ENCODE data around the gene SH3RF1.

The SH3RF1 gene

GRCh38 chr4:169158861-169159260, 111.9 kb downstream of the SH3RF1 start:
- WGBS (ENCODE audit: insufficient coverage), result 100% methylated on average over 2 of the region's 2 CpGs
- Histone ChIP-seq H3K4me1 (ENCODE audit: control extremely low read depth in 1 of 4, control insufficient read depth in 4 of 4, insufficient read depth in 4 of 4, low read length in 3 of 4) (no peaks in the 10 kb centered on the region), H3K9me3 (ENCODE audit: control extremely low read depth in 1 of 5, control insufficient read depth in 4 of 5, insufficient read depth in 2 of 5, low read depth in 1 of 5, low read length in 4 of 5) (no peaks in the 10 kb centered on the region), H3K27me3 (replicated peaks in 2 of 5; ENCODE audit: control insufficient read depth in 4 of 5, insufficient read depth in 5 of 5, low read length in 4 of 5) (no peaks in the 10 kb centered on the region), H3K4me3 (ENCODE audit: control insufficient read depth in 1 of 7, extremely low read depth in 1 of 7, insufficient read depth in 4 of 7, low read depth in 2 of 7, low read length in 6 of 7) (no peak overlapping the region), H3K36me3 (ENCODE audit: control insufficient read depth in 4 of 4, insufficient read depth in 4 of 4, low read length in 3 of 4) (peaks cover 3 to 25% (median 12%) of the 10 kb centered on the region in 4 experiments), H3K27ac (ENCODE audit: insufficient read depth in 1 of 2, low read depth in 1 of 2, low read length in 2 of 2, poor library complexity in 1 of 2, severe bottlenecking in 2 of 2) (no peak overlapping the region)
- no peak for DNase-seq
- CTCF ChIA-PET, result interaction anchor here (0.6 kb wide), 1 partner anchor 409 kb away, joined by 4 read pairs; no protein-coding TSS in a partner anchor
- POLR2A ChIA-PET, result no interaction called here

- Histone ChIP-seq H3K27ac (ENCODE audit: insufficient read depth in 1 of 2, low read depth in 1 of 2, low read length in 2 of 2, poor library complexity in 1 of 2, severe bottlenecking in 2 of 2) (no peak overlapping the region), H3K4me1 (ENCODE audit: control extremely low read depth in 1 of 4, control insufficient read depth in 4 of 4, insufficient read depth in 4 of 4, low read length in 3 of 4) (no peaks in the 10 kb centered on the region), H3K9me3 (ENCODE audit: control extremely low read depth in 1 of 5, control insufficient read depth in 4 of 5, insufficient read depth in 2 of 5, low read depth in 1 of 5, low read length in 4 of 5) (no peaks in the 10 kb centered on the region), H3K36me3 (ENCODE audit: control insufficient read depth in 4 of 4, insufficient read depth in 4 of 4, low read length in 3 of 4) (peaks cover 3 to 27% (median 17%) of the 10 kb centered on the region in 4 experiments), H3K4me3 (ENCODE audit: control insufficient read depth in 1 of 7, extremely low read depth in 1 of 7, insufficient read depth in 4 of 7, low read depth in 2 of 7, low read length in 6 of 7) (no peak overlapping the region), H3K27me3 (replicated peaks in 2 of 5; ENCODE audit: control insufficient read depth in 4 of 5, insufficient read depth in 5 of 5, low read length in 4 of 5) (no peaks in the 10 kb centered on the region)
- no peak for DNase-seq
- ChIA-PET POLR2A (no interaction called here), CTCF (no interaction called here)
- 100% methylated on average over 2 of the region's 4 CpGs for WGBS (ENCODE audit: insufficient coverage)
Measured at GRCh38 chr4:169158046-169158445, 112.7 kb downstream of the SH3RF1 start.

GRCh38 chr4:169156392-169156791, 114.4 kb downstream of the SH3RF1 start:
- Histone ChIP-seq H3K4me3 (ENCODE audit: control insufficient read depth in 1 of 7, extremely low read depth in 1 of 7, insufficient read depth in 4 of 7, low read depth in 2 of 7, low read length in 6 of 7) (no peak overlapping the region), H3K27ac (ENCODE audit: insufficient read depth in 1 of 2, low read depth in 1 of 2, low read length in 2 of 2, poor library complexity in 1 of 2, severe bottlenecking in 2 of 2) (no peak overlapping the region), H3K27me3 (replicated peaks in 2 of 5; ENCODE audit: control insufficient read depth in 4 of 5, insufficient read depth in 5 of 5, low read length in 4 of 5) (no peaks in the 10 kb centered on the region), H3K36me3 (ENCODE audit: control insufficient read depth in 4 of 4, insufficient read depth in 4 of 4, low read length in 3 of 4) (peaks cover 5 to 32% (median 19%) of the 10 kb centered on the region in 4 experiments), H3K9me3 (ENCODE audit: control extremely low read depth in 1 of 5, control insufficient read depth in 4 of 5, insufficient read depth in 2 of 5, low read depth in 1 of 5, low read length in 4 of 5) (no peaks in the 10 kb centered on the region), H3K4me1 (ENCODE audit: control extremely low read depth in 1 of 4, control insufficient read depth in 4 of 4, insufficient read depth in 4 of 4, low read length in 3 of 4) (no peaks in the 10 kb centered on the region)
- no peak for DNase-seq
- WGBS (ENCODE audit: insufficient coverage), result no CpG with 5 or more reads among the region's 3 CpGs
- POLR2A ChIA-PET, result no interaction called here
- CTCF ChIA-PET, result interaction anchor here (0.9 kb wide), 1 partner anchor 33 kb away, joined by 3 read pairs; no protein-coding TSS in a partner anchor

- Histone ChIP-seq H3K4me1 (ENCODE audit: control extremely low read depth in 1 of 4, control insufficient read depth in 4 of 4, insufficient read depth in 4 of 4, low read length in 3 of 4) (no peaks in the 10 kb centered on the region), H3K27me3 (replicated peaks in 2 of 5; ENCODE audit: control insufficient read depth in 4 of 5, insufficient read depth in 5 of 5, low read length in 4 of 5) (no peaks in the 10 kb centered on the region), H3K36me3 (ENCODE audit: control insufficient read depth in 4 of 4, insufficient read depth in 4 of 4, low read length in 3 of 4) (peaks cover 8 to 37% (median 21%) of the 10 kb centered on the region in 4 experiments), H3K9me3 (ENCODE audit: control extremely low read depth in 1 of 5, control insufficient read depth in 4 of 5, insufficient read depth in 2 of 5, low read depth in 1 of 5, low read length in 4 of 5) (no peaks in the 10 kb centered on the region), H3K27ac (ENCODE audit: insufficient read depth in 1 of 2, low read depth in 1 of 2, low read length in 2 of 2, poor library complexity in 1 of 2, severe bottlenecking in 2 of 2) (no peak overlapping the region), H3K4me3 (ENCODE audit: control insufficient read depth in 1 of 7, extremely low read depth in 1 of 7, insufficient read depth in 4 of 7, low read depth in 2 of 7, low read length in 6 of 7) (no peak overlapping the region)
- WGBS (ENCODE audit: insufficient coverage), result 100% methylated on average over 1 of the region's 2 CpGs
- CTCF ChIA-PET, result no interaction called here
- POLR2A ChIA-PET, result no interaction called here
- no peak for DNase-seq
Measured at GRCh38 chr4:169154121-169154520, 116.6 kb downstream of the SH3RF1 start.

GRCh38 chr4:169153481-169154087, 117.2 kb downstream of the SH3RF1 start:
- POLR2A ChIA-PET, result no interaction called here
- no peaks in the 10 kb centered on the region for H3K27me3 ChIP-seq (replicated peaks in 2 of 5; ENCODE audit: control insufficient read depth in 4 of 5, insufficient read depth in 5 of 5, low read length in 4 of 5)
- no peak overlapping the region for H3K27ac ChIP-seq (ENCODE audit: insufficient read depth in 1 of 2, low read depth in 1 of 2, low read length in 2 of 2, poor library complexity in 1 of 2, severe bottlenecking in 2 of 2)
- 100% methylated on average over 1 of the region's 2 CpGs for WGBS (ENCODE audit: insufficient coverage)
- H3K4me3 ChIP-seq (ENCODE audit: control insufficient read depth in 1 of 7, extremely low read depth in 1 of 7, insufficient read depth in 4 of 7, low read depth in 2 of 7, low read length in 6 of 7), result no peak overlapping the region
- H3K9me3 ChIP-seq (ENCODE audit: control extremely low read depth in 1 of 5, control insufficient read depth in 4 of 5, insufficient read depth in 2 of 5, low read depth in 1 of 5, low read length in 4 of 5), result no peaks in the 10 kb centered on the region
- DNase-seq, result no peak
- peaks cover 8 to 38% (median 21%) of the 10 kb centered on the region in 4 experiments for H3K36me3 ChIP-seq (ENCODE audit: control insufficient read depth in 4 of 4, insufficient read depth in 4 of 4, low read length in 3 of 4)
- H3K4me1 ChIP-seq (ENCODE audit: control extremely low read depth in 1 of 4, control insufficient read depth in 4 of 4, insufficient read depth in 4 of 4, low read length in 3 of 4), result no peaks in the 10 kb centered on the region
- CTCF ChIA-PET, result interaction anchor here (1.1 to 1.6 kb wide), 2 partner anchors 85 to 107 kb away, joined by 4 read pairs; no protein-coding TSS in a partner anchor

- Histone ChIP-seq H3K4me1 (ENCODE audit: control extremely low read depth in 1 of 4, control insufficient read depth in 4 of 4, insufficient read depth in 4 of 4, low read length in 3 of 4) (no peaks in the 10 kb centered on the region), H3K27me3 (replicated peaks in 2 of 5; ENCODE audit: control insufficient read depth in 4 of 5, insufficient read depth in 5 of 5, low read length in 4 of 5) (no peaks in the 10 kb centered on the region), H3K27ac (ENCODE audit: insufficient read depth in 1 of 2, low read depth in 1 of 2, low read length in 2 of 2, poor library complexity in 1 of 2, severe bottlenecking in 2 of 2) (no peak overlapping the region), H3K36me3 (ENCODE audit: control insufficient read depth in 4 of 4, insufficient read depth in 4 of 4, low read length in 3 of 4) (peaks cover 8 to 44% (median 21%) of the 10 kb centered on the region in 4 experiments), H3K4me3 (ENCODE audit: control insufficient read depth in 1 of 7, extremely low read depth in 1 of 7, insufficient read depth in 4 of 7, low read depth in 2 of 7, low read length in 6 of 7) (no peak overlapping the region), H3K9me3 (ENCODE audit: control extremely low read depth in 1 of 5, control insufficient read depth in 4 of 5, insufficient read depth in 2 of 5, low read depth in 1 of 5, low read length in 4 of 5) (no peaks in the 10 kb centered on the region)
- 44% methylated on average over 1 of the region's 4 CpGs for WGBS (ENCODE audit: insufficient coverage)
- ChIA-PET CTCF (interaction anchor here (1.1 to 1.6 kb wide), 2 partner anchors 86 to 108 kb away, joined by 4 read pairs; no protein-coding TSS in a partner anchor), POLR2A (no interaction called here)
- peak in 2 of 3 donors; percentile 13 to 18 for DNase-seq
Measured at GRCh38 chr4:169152899-169153298, 117.9 kb downstream of the SH3RF1 start.

- Histone ChIP-seq H3K4me1 (ENCODE audit: control extremely low read depth in 1 of 4, control insufficient read depth in 4 of 4, insufficient read depth in 4 of 4, low read length in 3 of 4) (no peaks in the 10 kb centered on the region), H3K36me3 (ENCODE audit: control insufficient read depth in 4 of 4, insufficient read depth in 4 of 4, low read length in 3 of 4) (peaks cover 8 to 44% (median 22%) of the 10 kb centered on the region in 4 experiments), H3K27ac (ENCODE audit: insufficient read depth in 1 of 2, low read depth in 1 of 2, low read length in 2 of 2, poor library complexity in 1 of 2, severe bottlenecking in 2 of 2) (no peak overlapping the region), H3K27me3 (replicated peaks in 2 of 5; ENCODE audit: control insufficient read depth in 4 of 5, insufficient read depth in 5 of 5, low read length in 4 of 5) (no peaks in the 10 kb centered on the region), H3K4me3 (ENCODE audit: control insufficient read depth in 1 of 7, extremely low read depth in 1 of 7, insufficient read depth in 4 of 7, low read depth in 2 of 7, low read length in 6 of 7) (no peak overlapping the region), H3K9me3 (ENCODE audit: control extremely low read depth in 1 of 5, control insufficient read depth in 4 of 5, insufficient read depth in 2 of 5, low read depth in 1 of 5, low read length in 4 of 5) (no peaks in the 10 kb centered on the region)
- ChIA-PET CTCF (interaction anchor here (1.3 to 1.6 kb wide), 3 partner anchors 17 to 86 kb away, joined by 3 to 4 read pairs (median 3); no protein-coding TSS in a partner anchor), POLR2A (no interaction called here)
- 100% methylated on average over 1 of the region's 3 CpGs for WGBS (ENCODE audit: insufficient coverage)
- DNase-seq, result no peak
Measured at GRCh38 chr4:169152098-169152497, 118.7 kb downstream of the SH3RF1 start.

Data from common myeloid progenitor, CD34-positive (primary cell).